Suppressor macrophage (primary cell): Measurements from ENCODE around the gene UNC5CL.
A peak's percentile ranks its signal among the peaks of the same experiment; 100 is the strongest.

ENCODE experiments used
- DNase-seq, 4 experiments: peaks; one replicate each; pipeline ENCODE4 v3.0.0-alpha.2; 2020 to 2022
- total RNA-seq, 17 experiments: gene quantifications; one replicate each; lab custom pipeline; 2026; ENCODE audit warnings: mixed read lengths in 6 of 17, inconsistent platforms in 3 of 17; lab: John Stamatoyannopoulos, UW

The UNC5CL gene
- 0 to 1.5 (median 0.14) reads per million in 17 experiments for total RNA-seq

GRCh38 chr6:41039060-41039998 is at the start of gene UNC5CL:
UNC5CL (minus strand) TSS chr6:41039221; CDS start chr6:41035074, 4,147 bp downstream.
- peak; percentile 24 to 64 (median 46) for DNase-seq

GRCh38 chr6:41088451-41088850 is 49.4 kb upstream of the UNC5CL start:
- DNase-seq, result no peak

DNA sequence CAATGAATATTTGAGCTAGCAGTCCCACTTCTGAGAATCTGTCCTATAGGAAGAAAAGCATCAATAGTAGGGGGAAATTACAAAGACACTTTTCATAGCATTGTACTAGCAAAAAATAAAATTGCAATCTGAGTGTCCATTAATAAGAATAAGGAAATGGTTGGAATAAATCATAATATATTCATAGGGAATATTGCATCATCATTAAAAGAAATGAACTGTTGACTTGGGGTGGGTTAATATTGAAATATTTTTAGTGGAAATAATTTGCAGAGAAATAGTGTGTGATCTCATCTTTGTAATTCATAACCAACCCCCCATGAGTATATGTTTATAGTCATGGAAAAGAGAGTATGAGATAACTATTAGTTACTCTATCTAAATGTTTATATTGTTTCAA is 46.2 kb upstream of the UNC5CL start:
- DNase-seq, result no peak

GRCh38 chr6:41083072-41083471 is 44.1 kb upstream of the UNC5CL start:
- DNase-seq, result no peak

DNA sequence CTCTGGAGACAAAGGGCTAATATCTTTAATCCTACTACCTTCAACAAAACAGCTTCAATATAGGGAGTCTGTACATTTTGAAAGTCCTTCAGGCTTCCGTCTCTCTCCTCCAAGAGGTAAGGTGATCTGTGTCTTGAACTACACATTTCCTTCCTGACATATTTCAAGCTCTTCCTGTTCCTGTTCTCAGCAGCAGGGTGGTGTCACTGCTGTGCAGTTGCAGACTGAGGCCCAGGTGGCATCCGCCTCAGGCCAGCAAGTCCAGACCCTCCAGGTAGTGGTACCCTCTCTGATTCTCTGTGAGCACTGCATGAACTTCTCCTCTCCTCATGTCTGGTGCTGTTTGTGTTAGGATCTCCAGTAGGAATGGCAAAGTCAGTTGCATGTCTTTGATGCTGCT is 41.6 kb upstream of the UNC5CL start:
- no peak for DNase-seq

DNA sequence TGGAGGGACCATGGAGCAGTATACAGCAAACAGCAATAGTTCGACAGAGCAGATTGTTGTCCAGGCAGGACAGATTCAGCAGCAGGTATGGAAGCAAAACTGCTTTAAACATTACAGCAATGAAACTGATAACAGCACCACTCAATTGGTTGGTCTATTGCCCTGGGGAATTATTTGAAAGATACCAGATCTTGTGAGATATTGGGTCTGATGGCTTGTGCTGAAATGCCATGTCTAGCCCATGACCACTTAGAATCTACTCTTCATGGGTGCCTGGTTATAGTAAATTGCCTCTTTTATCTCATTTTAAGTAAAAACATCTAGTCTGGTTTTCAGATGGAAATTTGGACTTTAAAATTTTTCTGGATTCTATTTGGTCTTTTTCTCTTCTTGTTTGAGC is 40.1 kb upstream of the UNC5CL start:
- DNase-seq, result no peak

GRCh38 chr6:41078101-41078500 is 39.1 kb upstream of the UNC5CL start:
- DNase-seq, result no peak

DNA sequence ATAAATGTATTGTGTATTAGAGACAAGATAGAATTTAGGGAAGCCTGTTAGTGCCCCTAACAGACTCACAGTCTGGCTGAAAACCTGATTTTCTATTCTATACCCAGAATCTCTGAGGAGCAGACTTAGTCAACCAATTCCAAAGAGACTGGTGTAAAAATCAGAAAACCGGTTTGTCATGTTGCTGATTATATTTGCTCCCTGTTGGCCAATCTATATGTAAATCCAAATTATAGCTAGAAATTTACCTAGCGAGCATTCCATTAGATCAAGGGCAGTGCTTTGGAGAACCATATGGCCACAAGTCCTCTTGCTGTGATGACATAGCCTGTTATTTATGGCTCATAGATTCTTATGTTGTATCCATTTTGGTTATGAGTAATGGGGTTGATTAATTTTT is 38.5 kb upstream of the UNC5CL start:
- no peak for DNase-seq

DNA sequence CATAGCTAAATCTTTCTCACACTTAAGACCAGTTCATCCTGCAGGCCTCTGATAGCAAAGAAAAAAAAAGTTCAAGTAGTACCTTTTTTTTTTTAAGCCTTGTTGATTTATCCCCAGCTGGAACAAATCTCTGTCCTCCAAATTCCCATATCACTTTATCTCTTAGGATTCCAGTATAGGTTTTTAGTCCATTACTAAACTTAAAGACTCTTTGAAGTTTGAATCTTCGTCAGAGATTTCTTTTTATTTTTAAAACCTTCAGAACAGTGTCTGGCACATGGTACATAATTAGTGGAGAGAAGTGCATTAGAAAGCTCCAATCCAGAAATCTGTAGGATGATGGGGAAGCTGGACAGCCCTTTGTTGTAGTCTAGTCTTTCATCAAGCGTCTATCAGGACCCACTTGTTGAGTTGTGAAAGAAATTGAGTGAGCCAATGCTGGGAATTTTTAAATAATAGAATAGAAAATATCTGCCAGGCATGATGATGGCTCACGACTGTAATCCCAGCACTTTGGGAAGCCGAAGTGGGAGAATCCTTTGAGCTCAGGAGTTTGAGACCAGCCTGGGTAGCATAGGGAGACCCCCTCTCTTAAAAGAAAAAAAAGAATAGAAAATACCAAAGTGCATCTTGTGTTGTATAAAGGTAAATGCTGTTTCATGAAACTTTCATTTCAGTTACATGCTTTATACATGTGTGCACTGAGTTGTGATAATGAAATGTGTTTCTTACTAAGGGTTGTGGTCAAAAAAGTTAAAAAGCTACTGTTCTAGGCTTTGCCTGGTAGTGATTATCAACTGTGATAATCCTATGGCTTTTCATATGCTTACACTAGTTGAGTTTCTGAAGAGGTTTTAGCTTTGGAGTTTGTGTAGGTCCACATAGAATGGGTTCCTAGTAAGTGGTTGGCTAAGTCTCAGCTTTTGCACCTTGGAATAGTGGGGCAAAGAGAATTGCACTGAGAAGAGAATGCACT is 36.9 kb upstream of the UNC5CL start:
- no peak for DNase-seq

DNA sequence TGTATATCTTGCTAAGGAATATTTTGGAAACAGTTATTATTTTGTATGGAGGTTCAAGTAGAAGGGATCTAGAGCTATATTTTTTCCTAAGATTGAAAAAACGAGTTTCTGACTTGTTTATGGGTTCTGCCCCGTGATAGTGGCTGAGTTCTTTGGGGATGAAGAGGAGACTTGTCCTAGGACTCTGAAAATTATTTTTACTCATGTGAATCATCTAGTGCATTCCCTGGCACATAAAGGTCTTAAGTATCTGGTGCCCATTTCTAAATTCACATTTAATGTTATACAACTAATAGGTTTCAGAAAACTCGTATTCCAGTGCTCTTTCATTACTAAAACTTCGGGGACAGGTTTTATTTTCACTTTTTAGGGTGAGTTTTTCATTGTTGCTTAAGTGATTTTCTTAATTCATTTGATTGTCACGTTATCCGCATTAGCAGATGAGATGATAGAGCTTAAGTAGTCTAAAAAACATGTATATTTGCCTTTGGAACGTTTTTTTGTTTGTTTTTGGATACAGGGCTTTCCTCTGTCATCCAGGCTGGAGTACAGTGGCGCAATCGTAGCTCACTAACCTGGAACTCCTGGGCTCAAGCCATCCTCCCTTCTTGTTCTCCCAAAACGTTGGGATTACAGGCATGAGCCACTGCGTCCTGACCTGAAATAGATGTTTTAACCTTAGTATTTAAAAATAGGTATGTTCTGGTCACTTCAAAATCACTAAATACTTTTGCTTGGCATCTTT is 35.8 kb upstream of the UNC5CL start:
- DNase-seq, result peak in 1 of 4 experiments; percentile 3

- DNase-seq, result peak in 1 of 4 experiments; percentile 14
Observed at GRCh38 chr6:41073968-41074691, 35.1 kb upstream of the UNC5CL start.

- peak; percentile 72 to 87 (median 82) for DNase-seq
Observed at GRCh38 chr6:41073203-41073967, 34.4 kb upstream of the UNC5CL start.

- no peak for DNase-seq
Observed at GRCh38 chr6:41072836-41073202, 33.8 kb upstream of the UNC5CL start, which contains the start of gene NFYA. NFYA (plus strand) TSS chr6:41072974; CDS start chr6:41079090, 6,116 bp downstream.

GRCh38 chr6:41071923-41072835 is 33.2 kb upstream of the UNC5CL start, which contains the start of gene OARD1:
OARD1 (minus strand) TSS chr6:41072356; CDS start chr6:41071634, 722 bp downstream.
- peak; percentile 100 for DNase-seq

GRCh38 chr6:41071501-41071922 is 32.5 kb upstream of the UNC5CL start:
- DNase-seq, result peak in 2 of 4 experiments; percentile 94 to 95

GRCh38 chr6:41066867-41067304 is 27.9 kb upstream of the UNC5CL start:
- DNase-seq, result peak; percentile 78 to 87 (median 85)

GRCh38 chr6:41065550-41066026 is 26.6 kb upstream of the UNC5CL start:
- DNase-seq, result no peak

- no peak for DNase-seq
Observed at GRCh38 chr6:41064841-41065240, 25.8 kb upstream of the UNC5CL start.

DNA sequence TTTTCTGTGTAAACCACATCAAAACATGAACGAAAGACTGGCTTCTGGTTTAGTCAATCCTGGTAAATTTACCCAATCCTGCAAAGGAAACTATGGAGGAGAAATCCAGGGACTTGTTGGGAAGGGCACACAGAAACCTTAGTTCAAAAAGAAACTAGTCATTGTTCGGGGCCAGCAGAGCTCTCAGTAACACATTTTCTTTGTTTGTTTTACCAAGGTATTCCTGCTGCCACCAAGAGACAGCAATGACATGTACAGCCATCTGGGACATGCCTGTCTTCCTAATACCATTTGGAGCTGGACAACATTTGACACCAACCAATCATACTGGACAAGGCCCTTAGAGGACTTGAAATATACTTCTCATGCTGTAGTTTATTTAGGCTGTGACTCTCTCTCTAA is 24.9 kb upstream of the UNC5CL start:
- no peak for DNase-seq
